Peyer's patch (tissue), 4 donors: Measurements from ENCODE around the gene ARHGAP24. TPM values are rescaled to one million over a fixed set of nuclear protein-coding genes. Genes with fewer than 3 reads are reported as not detected.
A peak's percentile ranks its signal among the peaks of the same experiment; 100 is the strongest.

Experiments
- DNase-seq, 3 donors: peaks; one replicate each; pipeline ENCODE4 v3.0.0-alpha.2; 2017 to 2019
- H3K27ac ChIP-seq, 4 donors: fragments of 200-600 bp; sonication (generic); one replicate each; pipeline ENCODE4 v1.5.1; 2016 to 2019
- H3K27me3 ChIP-seq, 2 donors: fragments of 200-600 bp; sonication (generic); one replicate each; pipeline ENCODE4 v1.5.1; 2019
- H3K36me3 ChIP-seq, 3 donors: fragments of 200-600 bp; sonication (generic); one replicate each; pipeline ENCODE4 v1.5.1; 2016 to 2019
- H3K4me1 ChIP-seq, 4 donors: fragments of 200-600 bp; sonication (generic); one replicate each; pipeline ENCODE4 v1.5.1; 2016 to 2019
- H3K4me3 ChIP-seq, 4 donors: fragments of 200-600 bp; sonication (generic); 1 replicate in 3 of 4; 2 replicates in 1 of 4; pipeline ENCODE4 v1.5.1; 2016 to 2019; ENCODE audit warnings: mild to moderate bottlenecking in 1 of 4
- H3K9me3 ChIP-seq, 4 donors: fragments of 200-600 bp; sonication (generic); one replicate each; pipeline ENCODE4 v1.5.1; 2016 to 2019; ENCODE audit warnings: mild to moderate bottlenecking in 1 of 4
- CTCF ChIP-seq, 6 experiments: fragments of 450-650 bp in 4 of 6; fragments of 200-600 bp in 2 of 6; sonication (generic) in 1 of 6; IDR thresholded peaks; one replicate each; pipeline ENCODE4 v1.5.1; 2017 to 2019; ENCODE audit warnings: antibody characterized with exemption in 6 of 6, mild to moderate bottlenecking in 3 of 6, moderate library complexity in 1 of 6
- POLR2A ChIP-seq, 2 donors: fragments of 450-650 bp; IDR thresholded peaks; one replicate each; pipeline ENCODE4 v1.5.1; 2017; ENCODE audit warnings: antibody characterized with exemption in 2 of 2, mild to moderate bottlenecking in 2 of 2, moderate library complexity in 2 of 2
- total RNA-seq, 4 donors: library from RNA; depleted of rRNA; stranded (reverse); fragments of >200 nt; gene quantifications; one replicate each; pipeline ENCODE4 v1.1.0, GENCODE V29; 2016

The ARHGAP24 gene
- total RNA-seq, 4 donors from 2014 or later = 4.7 to 330 (median 20.0) TPM

- no peak for DNase-seq
- H3K27ac ChIP-seq = peak overlapping the region in 2 of 4 donors; percentile 12 to 64
Observed at GRCh38 chr4:86032476-86033022, 557.6 kb downstream of the ARHGAP24 start.

GRCh38 chr4:86033171-86033570, 558.2 kb downstream of the ARHGAP24 start:
- peak overlapping the region in 2 of 4 donors; percentile 12 to 64 for H3K27ac ChIP-seq
- no peaks in the 10 kb centered on the region for H3K4me1 ChIP-seq
- DNase-seq = no peak

More at GRCh38 chr4:86032476-86033022, 557.6 kb downstream of the ARHGAP24 start:
- TF ChIP-seq CTCF (IDR thresholded peaks at IDR 0.05) (no peak), POLR2A (IDR thresholded peaks at IDR 0.05) (no peak)
- Histone ChIP-seq H3K4me3 (no peak overlapping the region), H3K4me1 (no peaks in the 10 kb centered on the region), H3K36me3 (no peaks in the 10 kb centered on the region), H3K9me3 (no peaks in the 10 kb centered on the region), H3K27me3 (no peaks in the 10 kb centered on the region)

GRCh38 chr4:86034616-86035015, 559.7 kb downstream of the ARHGAP24 start:
- DNase-seq = no peak
- Histone ChIP-seq H3K27me3 (no peaks in the 10 kb centered on the region), H3K4me1 (no peaks in the 10 kb centered on the region), H3K9me3 (no peaks in the 10 kb centered on the region), H3K36me3 (no peaks in the 10 kb centered on the region), H3K27ac (no peak overlapping the region), H3K4me3 (no peak overlapping the region)
- TF ChIP-seq POLR2A (IDR thresholded peaks at IDR 0.05) = no peak
- TF ChIP-seq CTCF (IDR thresholded peaks at IDR 0.05) = no peak

More at GRCh38 chr4:86033171-86033570, 558.2 kb downstream of the ARHGAP24 start:
- Histone ChIP-seq H3K27me3 (no peaks in the 10 kb centered on the region), H3K4me3 (no peak overlapping the region), H3K9me3 (no peaks in the 10 kb centered on the region), H3K36me3 (no peaks in the 10 kb centered on the region)
- TF ChIP-seq POLR2A (IDR thresholded peaks at IDR 0.05) = no peak
- TF ChIP-seq CTCF (IDR thresholded peaks at IDR 0.05) = no peak

GRCh38 chr4:86035688-86036087, 560.7 kb downstream of the ARHGAP24 start:
- Histone ChIP-seq H3K4me3 (no peak overlapping the region), H3K27me3 (no peaks in the 10 kb centered on the region), H3K27ac (no peak overlapping the region)

GRCh38 chr4:86036736-86037135, 561.8 kb downstream of the ARHGAP24 start:
- H3K27me3 ChIP-seq = no peaks in the 10 kb centered on the region

More at GRCh38 chr4:86035688-86036087, 560.7 kb downstream of the ARHGAP24 start:
- Histone ChIP-seq H3K4me1 (no peaks in the 10 kb centered on the region), H3K36me3 (no peaks in the 10 kb centered on the region), H3K9me3 (no peaks in the 10 kb centered on the region)
- no peak for DNase-seq
- TF ChIP-seq POLR2A (IDR thresholded peaks at IDR 0.05) = no peak
- TF ChIP-seq CTCF (IDR thresholded peaks at IDR 0.05) = no peak

More at GRCh38 chr4:86036736-86037135, 561.8 kb downstream of the ARHGAP24 start:
- Histone ChIP-seq H3K36me3 (no peaks in the 10 kb centered on the region), H3K4me1 (no peaks in the 10 kb centered on the region), H3K9me3 (no peaks in the 10 kb centered on the region), H3K27ac (no peak overlapping the region), H3K4me3 (no peak overlapping the region)
- no peak for DNase-seq
- no peak for TF ChIP-seq CTCF (IDR thresholded peaks at IDR 0.05)
- TF ChIP-seq POLR2A (IDR thresholded peaks at IDR 0.05) = no peak
